SH-SY5Y (cell line): Measurements from ENCODE around the gene TUBA3E.

ENCODE experiments used
- GATA2 ChIP-seq: IDR thresholded peaks from 2 replicates; pipeline ENCODE4 v1.6.1; 2011; ENCODE audit warnings: mild to moderate bottlenecking, low read depth, low read length
- GATA3 ChIP-seq: IDR thresholded peaks from 2 replicates; pipeline ENCODE4 v1.6.1; 2011; ENCODE audit warnings: low read depth, mild to moderate bottlenecking, low read length, moderate library complexity

- TF ChIP-seq GATA2 (no peak), GATA3 (no peak)
These were observed 8.0 kb downstream of the TUBA3E start for GRCh38 chr2:130190237-130190636.
